SHP77 (cell line): ENCODE data around the gene NPHP1.
"Not testable (repeated sequence)": the region's sequence is repeated elsewhere in the genome, so short reads cannot be mapped to it uniquely, and the experiment has no call there.

Experiments
- DNase-seq, 2 experiments: peaks; one replicate each; lab custom pipeline; 2025; lab: John Stamatoyannopoulos, UW

NPHP1 gene

DNA sequence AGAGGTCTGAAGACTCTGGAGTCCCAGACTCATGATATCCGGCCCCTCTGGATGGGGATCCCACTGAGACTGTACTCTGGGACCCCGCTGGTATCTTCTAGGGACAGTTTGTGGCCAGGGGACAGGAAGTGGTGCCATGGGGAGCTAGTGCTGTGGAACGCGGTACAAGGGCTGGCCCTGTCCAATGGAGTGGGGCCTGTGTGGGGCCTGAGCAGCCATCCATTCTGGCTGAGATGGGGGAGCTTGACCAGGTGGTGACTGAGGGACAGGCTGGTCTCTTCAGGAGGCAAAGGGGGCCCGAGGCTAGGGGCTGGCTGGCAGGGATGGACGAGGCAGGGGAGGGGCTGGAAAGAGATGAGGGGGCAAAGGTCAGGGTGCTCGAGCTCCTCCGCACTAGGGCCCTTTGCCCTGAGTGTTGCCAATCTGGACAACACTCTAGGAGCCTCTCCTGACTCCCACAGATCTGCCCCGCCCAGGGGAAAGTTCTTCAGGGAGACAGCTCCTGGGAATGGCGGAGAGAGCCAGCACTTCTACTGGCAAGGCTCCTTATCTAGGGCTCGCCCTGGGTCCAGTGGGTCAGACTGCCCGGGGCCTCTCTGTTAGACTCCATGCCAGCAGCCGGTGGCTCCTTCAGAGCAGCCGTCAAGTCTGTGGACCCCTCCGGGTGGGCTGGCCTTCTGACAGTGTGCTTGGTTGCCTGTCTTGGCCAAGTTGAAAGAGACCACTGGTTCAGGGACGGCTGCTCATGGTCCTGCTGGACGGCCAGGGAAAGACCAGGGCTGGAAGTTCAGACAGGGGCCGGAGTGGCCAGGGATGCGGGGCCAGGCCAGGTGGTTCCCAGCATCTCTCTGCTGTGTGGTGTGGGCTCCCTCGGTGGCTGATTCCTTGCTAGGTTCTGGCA, 101.5 kb downstream of the NPHP1 start:
- no peak for DNase-seq

DNA sequence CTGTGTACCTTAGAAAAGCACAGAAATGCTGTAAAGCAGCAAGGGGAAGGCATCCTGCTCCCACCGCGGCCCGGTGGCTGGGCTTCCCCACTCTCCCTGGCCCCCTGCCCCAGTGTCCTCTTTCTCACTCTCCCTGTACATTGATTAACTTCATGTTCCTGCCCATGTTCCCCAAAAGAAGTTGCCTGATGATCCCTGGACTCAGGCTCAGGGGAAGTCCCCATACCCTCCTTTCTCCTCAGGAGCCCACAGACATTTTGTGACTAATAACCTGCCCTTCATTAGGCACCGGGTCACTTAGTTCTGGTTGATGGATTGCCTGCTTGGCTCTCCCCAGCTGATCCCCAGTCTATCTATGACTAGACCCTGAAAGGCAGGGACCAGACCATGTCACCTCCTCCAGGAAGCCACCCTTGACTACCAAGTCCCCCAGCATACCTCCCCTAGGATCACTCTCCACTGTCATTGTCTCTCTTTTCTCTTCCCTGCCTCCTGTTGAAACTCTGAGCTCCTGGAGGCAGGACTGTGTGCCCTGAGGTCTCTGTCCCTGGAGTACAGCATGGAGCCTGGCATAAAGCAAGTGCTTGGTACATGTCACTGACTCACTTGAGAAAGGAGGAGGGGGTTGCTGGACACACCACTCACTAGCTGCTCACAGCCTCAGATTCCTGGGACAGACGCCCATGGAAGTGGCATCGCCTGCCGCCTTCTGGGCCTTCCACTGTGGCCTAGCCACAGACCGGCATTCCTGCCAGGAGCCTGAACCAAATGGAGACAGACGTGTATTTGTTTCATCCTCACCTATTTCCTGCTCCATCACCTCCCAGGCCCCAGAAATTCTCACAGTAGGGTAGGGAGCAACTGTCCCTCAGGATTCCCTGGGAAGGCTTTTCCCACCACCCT, 102.7 kb downstream of the NPHP1 start:
- DNase-seq: no peak

DNA sequence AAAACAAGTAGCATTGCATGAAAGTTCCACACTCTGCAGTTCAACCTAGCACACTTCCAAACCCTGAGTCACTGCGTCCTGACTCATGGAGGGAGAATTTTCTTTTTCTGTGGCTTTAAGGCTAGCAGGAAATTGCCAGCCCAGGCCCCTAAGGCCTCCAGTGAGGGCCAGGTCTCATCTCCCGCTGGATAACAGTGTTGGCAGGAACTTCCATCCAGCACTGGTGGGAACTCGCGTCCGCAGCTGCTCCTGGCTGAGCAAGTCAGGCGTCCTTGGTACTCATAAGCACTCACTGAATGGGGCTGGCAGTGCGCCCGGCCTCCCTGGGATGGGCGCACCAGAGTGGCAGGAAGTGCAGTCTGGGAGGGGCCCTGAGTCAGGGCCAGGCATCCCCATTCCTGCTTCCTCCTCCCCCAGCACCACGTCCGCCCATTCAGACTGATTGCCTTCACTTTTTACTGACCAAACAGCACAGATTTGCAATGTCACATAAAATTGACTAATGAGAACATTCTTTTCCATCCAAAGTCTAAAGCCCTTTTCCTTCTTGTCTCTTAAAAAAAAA, 103.5 kb downstream of the NPHP1 start:
- peak; percentile 91 to 97 for DNase-seq

DNA sequence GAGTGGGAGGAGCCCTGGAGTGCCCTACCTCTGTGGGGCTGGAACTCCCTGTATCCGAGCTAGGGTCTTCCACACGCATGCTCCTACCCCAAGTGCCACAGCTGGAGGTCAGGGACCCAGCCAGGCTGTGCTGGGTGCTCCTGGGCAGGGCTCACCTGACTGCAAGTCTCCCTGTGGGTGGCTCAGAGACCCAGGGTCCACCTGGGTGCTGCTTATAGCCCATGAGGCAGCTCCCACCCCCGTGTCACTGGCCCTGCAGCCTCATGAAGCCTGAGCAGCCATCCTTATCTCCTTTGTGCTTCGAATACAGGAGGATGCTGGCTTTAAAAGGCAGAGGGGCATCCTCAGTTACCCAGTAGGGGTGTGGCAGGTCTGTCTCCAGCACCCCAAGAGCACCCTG, 103.9 kb downstream of the NPHP1 start:
- DNase-seq: not testable (repeated sequence)

DNA sequence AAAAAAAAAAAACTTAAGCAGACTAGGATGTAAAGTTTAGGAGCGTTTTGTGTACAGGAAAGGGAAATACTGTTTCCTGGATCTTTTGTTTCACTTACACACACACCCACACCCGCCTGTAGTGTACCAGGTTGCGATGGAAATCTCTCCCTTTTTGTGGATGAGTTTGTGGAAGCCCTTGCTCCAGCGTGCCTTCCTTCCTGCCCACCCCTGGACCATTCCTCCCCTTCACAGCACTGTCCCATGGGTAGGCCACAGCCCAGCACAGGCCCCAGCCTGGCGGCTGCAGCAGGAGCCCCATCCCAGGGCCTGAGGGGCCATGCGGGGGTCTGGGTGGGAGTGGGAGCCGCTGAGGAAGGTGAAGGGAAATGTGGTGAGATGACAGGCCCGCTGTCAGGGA, 104.3 kb downstream of the NPHP1 start:
- no peak for DNase-seq

DNA sequence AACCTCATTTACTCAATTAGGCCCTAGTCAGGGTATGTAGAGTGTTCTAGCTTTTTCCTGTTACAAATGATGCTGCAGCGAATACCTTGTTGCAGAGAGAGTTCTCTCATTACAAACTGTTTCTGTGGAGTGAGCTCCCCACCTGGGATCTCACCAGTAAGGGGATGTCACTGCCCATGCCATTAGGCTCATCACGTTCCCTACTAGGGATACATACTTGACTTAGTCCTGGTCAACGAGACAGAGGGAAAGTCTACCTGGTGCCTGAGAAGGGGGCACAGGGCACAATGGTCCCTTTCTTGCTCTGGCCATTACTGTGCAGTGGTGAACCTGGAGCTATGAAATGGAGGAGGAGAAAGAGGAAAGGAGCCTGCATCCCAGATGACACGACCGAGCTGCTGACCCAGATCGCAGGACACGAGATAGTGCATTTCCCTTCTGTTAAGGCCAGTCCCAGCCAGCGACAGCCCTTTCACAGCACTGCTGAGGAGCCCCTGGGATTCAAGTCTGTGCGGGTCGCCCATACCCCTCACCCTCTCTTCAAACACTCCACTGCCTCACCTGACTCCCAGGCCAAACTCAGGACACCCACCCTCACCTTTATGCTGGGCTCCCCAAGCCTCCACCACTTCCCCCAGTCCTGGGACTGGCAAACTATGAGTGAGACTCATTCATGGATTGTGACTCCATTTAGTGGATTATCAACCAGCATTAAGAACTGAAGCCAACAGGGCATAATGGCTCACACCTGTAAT, 105.2 kb downstream of the NPHP1 start:
- DNase-seq: no peak

DNA sequence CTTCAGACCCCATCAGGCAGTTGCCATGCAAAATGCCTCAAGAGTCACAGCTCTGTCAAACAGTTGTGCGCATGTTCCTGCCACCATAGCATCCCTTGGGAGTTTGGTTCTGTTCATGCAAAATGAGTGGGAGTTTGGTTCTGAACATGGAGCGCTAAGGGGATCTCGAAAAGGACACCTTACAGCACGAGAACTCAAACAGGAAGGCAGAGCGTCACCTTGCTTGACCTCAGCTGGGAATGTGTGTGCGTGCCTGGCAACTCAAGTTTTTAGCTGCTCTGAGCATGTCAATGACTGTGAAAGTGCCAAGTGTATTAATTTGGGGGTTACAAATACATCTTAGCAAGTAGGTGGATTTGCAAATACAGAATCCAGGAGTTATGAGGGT, 105.8 kb downstream of the NPHP1 start:
- no peak for DNase-seq

DNA sequence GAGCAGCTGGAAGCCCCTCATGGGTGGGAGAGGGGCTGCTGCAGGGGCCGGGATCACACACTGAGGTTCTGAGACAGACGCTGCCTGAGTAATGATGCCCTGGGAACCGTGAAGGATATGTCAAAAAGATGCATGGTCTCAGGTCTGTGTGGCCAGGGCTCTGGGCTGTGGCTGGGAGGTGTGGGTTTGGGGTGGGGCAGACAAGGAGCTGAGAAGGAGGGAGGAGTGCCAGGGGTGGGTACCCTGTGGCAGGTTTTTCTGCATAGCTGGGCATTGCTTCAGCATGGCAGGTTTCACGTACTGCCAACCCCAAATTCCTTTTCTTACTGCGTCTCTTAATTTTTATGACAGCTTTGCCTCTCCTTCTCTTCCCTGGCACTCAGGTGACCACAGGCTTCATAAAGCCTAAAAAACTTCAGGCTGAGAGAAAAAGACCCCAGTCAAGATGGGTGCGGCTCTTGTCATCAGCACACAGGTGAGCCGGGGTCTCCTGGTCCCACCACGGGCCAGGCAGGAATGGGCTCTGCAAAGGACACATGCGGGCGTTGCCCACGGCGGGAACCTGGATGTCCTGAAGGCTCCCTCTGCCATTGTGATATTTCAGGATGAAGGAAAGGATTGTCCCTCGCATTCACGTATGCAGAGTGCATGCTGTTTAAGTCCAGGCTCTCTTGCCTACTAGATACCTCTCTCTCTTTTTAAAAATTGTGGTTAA, 107.2 kb downstream of the NPHP1 start:
- no peak for DNase-seq

DNA sequence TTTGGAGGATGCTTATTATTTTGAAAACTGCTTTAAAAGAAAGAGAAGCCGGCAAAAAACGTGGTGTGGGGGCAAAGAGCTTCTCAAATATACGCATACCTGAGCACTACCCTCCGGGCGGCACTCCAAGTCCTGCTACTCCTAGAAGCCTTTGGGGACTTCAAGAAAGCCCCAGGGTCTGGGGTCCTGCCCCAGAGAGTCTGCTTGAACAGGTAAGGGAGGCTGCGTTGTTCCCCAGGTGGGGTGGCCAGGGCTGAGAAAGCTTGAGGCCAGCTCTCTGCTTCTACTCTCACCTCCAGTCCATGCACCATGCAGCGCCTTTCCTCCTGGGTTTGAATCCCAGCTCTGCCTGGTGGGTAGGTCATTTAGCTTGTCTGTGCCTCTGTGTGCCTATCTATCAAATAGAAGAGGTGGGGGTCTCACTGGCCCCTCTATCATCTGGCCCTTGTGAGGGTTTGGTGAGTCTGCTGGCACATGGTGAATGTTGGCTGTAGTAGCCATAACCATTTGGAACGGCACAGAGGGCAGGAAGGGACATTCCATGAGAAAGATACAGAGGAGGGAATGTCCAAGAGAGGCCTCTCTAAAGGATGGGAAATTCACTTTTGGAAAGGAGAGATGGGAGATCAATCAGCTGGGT, 108.7 kb downstream of the NPHP1 start:
- DNase-seq: no peak

DNA sequence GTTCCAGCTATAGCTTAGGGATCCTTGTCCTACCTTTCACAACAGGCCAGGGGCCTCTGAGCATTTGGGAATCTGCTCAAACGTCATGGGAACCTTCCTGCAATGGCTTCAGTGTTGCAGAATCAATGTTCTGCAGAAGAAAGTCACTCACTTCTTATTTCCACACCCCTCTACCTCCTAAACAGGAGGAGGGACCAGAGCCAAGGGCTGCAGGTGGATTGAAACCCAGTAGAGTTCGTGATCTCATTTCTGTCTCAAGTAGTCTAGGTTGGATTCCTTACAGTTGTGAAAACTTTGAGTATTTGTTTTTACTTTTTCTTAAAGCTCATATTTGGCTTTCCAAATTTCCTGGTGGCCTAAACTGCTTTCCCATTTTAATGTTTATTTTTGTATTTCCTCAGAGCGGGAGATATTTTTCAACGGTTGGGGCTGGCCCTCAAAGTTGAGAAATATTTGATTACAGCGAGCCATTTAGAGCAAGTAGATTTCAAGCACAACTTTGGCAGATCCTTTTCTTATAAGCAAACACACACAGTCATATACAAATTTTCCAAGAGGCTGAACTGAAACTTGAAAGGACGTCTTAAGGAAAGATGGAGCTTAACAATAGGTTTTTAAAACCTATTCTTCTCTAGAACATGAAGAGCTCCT, 109.8 kb downstream of the NPHP1 start:
- not testable (repeated sequence) for DNase-seq

DNA sequence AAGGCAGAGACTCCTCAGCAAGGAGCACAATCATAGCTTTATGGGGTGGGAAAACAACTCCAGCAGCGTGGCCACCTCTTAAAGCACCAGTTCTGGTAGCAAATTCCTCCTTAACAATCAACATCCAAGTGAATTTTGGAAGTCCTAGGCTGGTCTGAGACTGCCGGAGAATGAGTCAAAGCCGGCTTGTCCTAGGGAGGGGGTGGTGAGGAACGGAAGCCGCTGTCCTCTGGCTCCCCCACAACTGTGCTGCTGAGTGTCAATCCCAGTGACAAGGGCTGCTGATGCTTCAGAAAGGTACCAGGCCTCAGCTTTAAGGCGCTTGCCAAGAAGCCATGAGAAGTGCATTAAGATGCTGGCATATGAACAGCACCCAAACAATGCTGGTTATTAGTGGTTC, 110.9 kb downstream of the NPHP1 start:
- not testable (repeated sequence) for DNase-seq

DNA sequence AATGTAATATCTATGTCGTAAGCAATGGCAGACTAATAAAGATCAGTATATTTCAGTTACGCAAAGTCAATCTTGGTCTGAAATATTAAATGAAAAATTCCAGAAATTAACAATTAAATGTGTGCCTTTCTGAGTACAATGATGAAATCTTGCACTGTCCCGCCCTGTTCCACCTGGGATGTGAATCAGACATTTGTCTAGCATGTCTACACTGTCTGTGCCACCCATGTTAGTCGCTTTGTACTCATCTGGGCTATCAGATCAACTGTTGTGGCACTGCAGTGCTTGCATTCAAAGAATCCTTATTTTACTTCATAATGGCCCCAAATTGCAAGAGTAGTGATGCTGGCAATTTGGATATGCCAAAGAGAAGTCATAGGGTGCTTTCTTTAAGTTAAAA, 114.6 kb downstream of the NPHP1 start:
- DNase-seq: not testable (repeated sequence)

DNA sequence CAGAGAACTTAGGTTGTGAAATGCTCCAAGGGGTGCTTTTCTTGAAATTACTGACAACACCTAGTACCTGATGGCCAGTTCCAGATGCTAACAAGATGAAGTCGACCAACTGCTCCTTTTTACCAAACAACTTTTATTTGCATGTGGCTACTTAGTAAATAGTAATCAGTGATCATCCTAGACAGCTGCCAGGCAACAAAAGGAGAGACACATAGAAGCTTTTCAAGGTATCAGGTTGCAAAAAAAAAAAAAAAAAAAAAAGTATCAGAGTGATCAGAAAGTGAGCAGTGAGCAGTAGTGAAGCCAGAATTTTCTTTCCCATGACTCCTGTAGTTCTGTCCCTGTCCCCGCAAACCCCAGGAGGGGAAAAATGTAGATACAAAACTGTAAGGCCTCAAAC, 121.1 kb downstream of the NPHP1 start:
- not testable (repeated sequence) for DNase-seq

DNA sequence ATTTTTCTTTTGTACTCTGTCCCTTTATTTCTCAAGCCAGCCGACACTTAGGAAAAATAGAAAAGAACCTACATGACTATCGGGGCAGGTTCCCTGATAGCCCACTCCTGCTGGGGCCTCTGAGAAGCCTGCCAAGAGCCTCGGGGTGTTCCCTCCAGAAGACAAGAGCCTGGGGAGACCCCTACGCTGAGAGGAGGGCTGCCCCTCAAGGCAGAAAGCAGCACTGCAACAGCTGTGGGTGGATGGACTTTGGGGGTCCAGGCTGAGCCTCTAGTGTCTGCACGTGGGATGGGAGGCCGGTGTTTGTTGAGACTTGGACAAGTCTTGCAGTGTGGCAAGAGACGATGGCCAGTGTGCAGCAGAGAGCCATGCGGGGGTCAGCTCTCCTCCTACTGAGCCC, 121.7 kb downstream of the NPHP1 start:
- not testable (repeated sequence) for DNase-seq

DNA sequence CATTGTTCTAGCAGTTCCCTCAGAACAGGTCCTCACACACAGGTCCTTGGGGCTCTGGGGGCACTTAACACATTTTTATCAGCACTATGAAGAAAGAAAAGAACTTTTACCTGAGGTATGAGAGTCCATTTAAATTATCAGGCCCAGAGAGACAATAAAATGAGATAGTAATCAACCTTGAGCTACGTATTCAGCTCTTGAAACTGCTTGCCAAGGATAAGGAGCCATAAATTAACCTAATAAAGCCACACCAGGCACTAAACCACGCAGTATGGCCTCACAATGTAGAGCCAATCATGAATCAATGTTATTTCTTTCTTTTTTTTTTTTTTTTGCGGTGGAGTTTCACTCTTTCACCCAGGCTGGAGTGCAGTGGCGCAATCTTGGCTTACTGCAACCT, 126.7 kb downstream of the NPHP1 start:
- not testable (repeated sequence) for DNase-seq

DNA sequence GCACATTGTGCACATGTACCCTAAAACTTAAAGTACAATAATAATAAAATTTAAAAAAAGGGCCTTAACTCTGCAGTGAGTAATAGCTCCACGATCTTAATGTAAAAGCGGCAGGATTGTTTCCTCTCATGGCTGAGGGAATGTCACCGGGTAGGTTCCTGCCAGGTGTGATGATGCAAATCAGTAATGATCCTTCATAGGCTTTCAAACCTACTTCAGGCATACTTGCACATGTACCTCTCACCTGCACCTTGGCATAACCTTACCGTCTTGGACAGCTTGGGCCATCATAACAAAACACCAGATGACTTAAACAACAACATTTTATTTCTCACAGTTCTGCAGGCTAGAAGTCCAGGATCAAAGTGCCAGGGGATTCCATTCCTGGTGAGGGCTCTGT, 128.9 kb downstream of the NPHP1 start:
- DNase-seq: not testable (repeated sequence)
